NCI-H1930 (cell line): Measurements from ENCODE around the gene PRR15L.

Experiments used
- DNase-seq, 2 experiments: peaks; one replicate each; lab custom pipeline; 2025; lab: John Stamatoyannopoulos, UW

The PRR15L gene

GRCh38 chr17:47959825-47960655, 2.4 kb upstream of the PRR15L start:
- no peak for DNase-seq

- DNase-seq = no peak
Measured at GRCh38 chr17:47956791-47957590, 692 bp downstream of the PRR15L start.

- DNase-seq = no peak
Measured at GRCh38 chr17:47955497-47956461, 1.9 kb downstream of the PRR15L start.

GRCh38 chr17:47953909-47954308, 3.8 kb downstream of the PRR15L start:
- no peak for DNase-seq

GRCh38 chr17:47952171-47953021, 5.3 kb downstream of the PRR15L start:
- DNase-seq = no peak

GRCh38 chr17:47950448-47950847, 7.2 kb downstream of the PRR15L start:
- no peak for DNase-seq

GRCh38 chr17:47949946-47950345, 7.7 kb downstream of the PRR15L start:
- no peak for DNase-seq

GRCh38 chr17:47949197-47949759, 8.4 kb downstream of the PRR15L start:
- DNase-seq = peak; percentile 16 to 62

- no peak for DNase-seq
Measured at GRCh38 chr17:47948706-47949196, 8.9 kb downstream of the PRR15L start.

GRCh38 chr17:47946929-47947397, 10.7 kb downstream of the PRR15L start:
- DNase-seq = peak; percentile 18 to 46

- DNase-seq = no peak
Measured at GRCh38 chr17:47946516-47946915, 11.2 kb downstream of the PRR15L start.

- DNase-seq = no peak
Measured at GRCh38 chr17:47945529-47946508, 11.9 kb downstream of the PRR15L start.

- no peak for DNase-seq
Measured at GRCh38 chr17:47945080-47945479, 12.6 kb downstream of the PRR15L start.

GRCh38 chr17:47942568-47942967, 15.1 kb downstream of the PRR15L start:
- no peak for DNase-seq

GRCh38 chr17:47942096-47942510, 15.6 kb downstream of the PRR15L start:
- DNase-seq = no peak

- peak; percentile 90 to 92 for DNase-seq
Measured at GRCh38 chr17:47941246-47942095, 16.2 kb downstream of the PRR15L start, which contains the start of gene PNPO. TSS of gene PNPO (plus strand) at chr17:47941571. CDS start at chr17:47941676, 105 bp downstream.

- DNase-seq = no peak
Measured at GRCh38 chr17:47937941-47938340, 19.7 kb downstream of the PRR15L start.

GRCh38 chr17:47935961-47936360, 21.7 kb downstream of the PRR15L start:
- DNase-seq = no peak
